ENCODE data around the gene ADAM12. TPM values are rescaled to one million over a fixed set of nuclear protein-coding genes. Genes with fewer than 3 reads are reported as not detected.

ADAM12 gene
- total RNA-seq, 1 donor from 2014 or later = 18.4 TPM

DNA sequence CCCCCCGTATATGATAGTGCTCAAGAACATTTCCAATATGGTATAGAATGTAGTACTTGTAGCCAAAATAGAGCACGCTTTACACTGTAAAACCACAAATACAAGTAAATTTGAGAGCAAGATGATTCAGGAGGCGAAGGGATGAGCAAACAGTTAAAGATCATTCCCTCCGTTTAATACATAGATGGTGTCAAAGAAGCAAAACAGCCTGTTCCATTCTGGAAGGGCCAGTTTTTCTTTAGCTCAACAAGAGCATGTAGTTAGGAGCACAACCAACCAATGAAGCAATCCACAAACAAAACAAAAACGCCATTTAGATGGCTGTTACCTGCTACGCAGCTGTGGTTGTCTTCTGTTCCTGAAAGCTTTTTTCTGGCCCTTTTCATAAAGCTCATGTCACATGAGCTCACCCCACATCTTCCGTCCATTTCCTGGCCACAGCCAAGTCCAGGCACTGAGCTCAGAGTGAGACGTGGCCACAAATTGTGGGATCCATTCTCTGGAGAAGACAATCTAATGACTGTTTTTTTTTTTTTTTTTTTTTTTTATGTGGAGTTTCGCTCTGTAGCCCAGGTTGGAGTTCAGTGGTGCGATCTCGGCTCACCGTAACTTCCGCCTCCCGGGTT, 306.3 kb downstream of the ADAM12 start:
- DNase-seq = no peak
- no peak overlapping the region for H3K27ac Mint-ChIP-seq (ENCODE audit: unreplicated experiment)
- H3K36me3 Mint-ChIP-seq (ENCODE audit: unreplicated experiment) = peaks cover 8% of the 10 kb centered on the region
- peaks cover 6% of the 10 kb centered on the region for H3K9me3 Mint-ChIP-seq (ENCODE audit: unreplicated experiment)
- peaks cover 2% of the 10 kb centered on the region for H3K27me3 Mint-ChIP-seq (ENCODE audit: unreplicated experiment)
- no peak overlapping the region for H3K4me3 Mint-ChIP-seq (ENCODE audit: unreplicated experiment)
- TF ChIP-seq CTCF (IDR thresholded peaks at IDR 0.05; ENCODE audit: partially characterized antibody, unreplicated experiment) = no peak
- peaks cover 23% of the 10 kb centered on the region for H3K4me1 Mint-ChIP-seq (ENCODE audit: low read depth, unreplicated experiment)

DNA sequence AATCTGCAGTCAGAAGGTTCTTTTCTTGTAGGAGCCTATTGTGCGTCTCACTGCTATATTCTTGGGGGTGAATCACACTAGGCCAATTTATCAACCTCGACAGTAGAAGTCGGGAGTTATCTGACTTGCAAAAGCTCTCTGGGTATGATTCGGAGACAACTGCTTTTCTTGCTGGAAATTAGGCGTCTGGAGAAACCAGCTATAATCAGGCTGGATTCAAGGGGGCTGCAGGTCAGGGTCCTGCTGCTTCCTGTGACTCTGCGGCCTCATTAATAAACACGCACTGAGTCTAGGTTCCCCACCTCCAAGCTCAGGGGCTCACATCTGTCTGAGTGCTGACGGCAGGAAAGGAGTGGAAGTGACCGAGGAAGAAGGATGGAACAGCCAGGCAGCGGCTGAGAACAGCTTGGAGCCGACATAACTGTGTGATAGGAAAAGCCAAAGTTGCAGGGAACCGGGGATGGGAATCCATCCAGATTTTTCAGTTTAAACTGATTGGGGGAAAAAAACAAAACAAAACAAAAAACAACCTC, 307.3 kb downstream of the ADAM12 start:
- DNase-seq = no peak
- Mint-ChIP-seq H3K27me3 (ENCODE audit: unreplicated experiment) (peaks cover 2% of the 10 kb centered on the region), H3K4me3 (ENCODE audit: unreplicated experiment) (no peak overlapping the region), H3K9me3 (ENCODE audit: unreplicated experiment) (peaks cover 7% of the 10 kb centered on the region), H3K36me3 (ENCODE audit: unreplicated experiment) (peaks cover 10% of the 10 kb centered on the region), H3K27ac (ENCODE audit: unreplicated experiment) (no peak overlapping the region), H3K4me1 (ENCODE audit: low read depth, unreplicated experiment) (peaks cover 23% of the 10 kb centered on the region)
- no peak for TF ChIP-seq CTCF (IDR thresholded peaks at IDR 0.05; ENCODE audit: partially characterized antibody, unreplicated experiment)

- Mint-ChIP-seq H3K36me3 (ENCODE audit: unreplicated experiment) (peaks cover 10% of the 10 kb centered on the region), H3K4me1 (ENCODE audit: low read depth, unreplicated experiment) (peaks cover 22% of the 10 kb centered on the region), H3K27me3 (ENCODE audit: unreplicated experiment) (peaks cover 2% of the 10 kb centered on the region), H3K4me3 (ENCODE audit: unreplicated experiment) (no peak overlapping the region), H3K27ac (ENCODE audit: unreplicated experiment) (no peak overlapping the region), H3K9me3 (ENCODE audit: unreplicated experiment) (peaks cover 7% of the 10 kb centered on the region)
- no peak for TF ChIP-seq CTCF (IDR thresholded peaks at IDR 0.05; ENCODE audit: partially characterized antibody, unreplicated experiment)
- no peak for DNase-seq
These were observed 307.9 kb downstream of the ADAM12 start for GRCh38 chr10:126080291-126080825.

DNA sequence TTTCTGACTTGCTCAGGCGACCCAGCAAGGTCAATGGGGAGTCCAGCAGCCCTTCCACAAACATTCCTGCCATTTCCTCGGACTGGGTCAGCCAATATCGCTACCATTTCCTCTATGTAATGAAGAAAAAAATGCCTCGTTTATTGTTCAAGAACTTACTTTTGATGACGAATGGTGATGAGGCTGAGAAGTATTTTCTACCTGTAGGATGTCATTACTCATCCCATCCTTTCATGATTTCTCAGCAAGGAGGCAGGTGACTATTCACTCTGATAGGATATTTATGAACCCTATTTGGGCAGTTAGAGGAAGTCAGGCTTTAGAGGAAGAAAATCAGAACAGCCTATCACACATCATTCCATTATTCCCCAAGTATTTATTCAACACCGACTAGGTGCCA, 313.3 kb downstream of the ADAM12 start:
- DNase-seq = no peak
- peaks cover 19% of the 10 kb centered on the region for H3K36me3 Mint-ChIP-seq (ENCODE audit: unreplicated experiment)
- TF ChIP-seq CTCF (IDR thresholded peaks at IDR 0.05; ENCODE audit: partially characterized antibody, unreplicated experiment) = no peak
- H3K27ac Mint-ChIP-seq (ENCODE audit: unreplicated experiment) = no peak overlapping the region
- no peak overlapping the region for H3K4me3 Mint-ChIP-seq (ENCODE audit: unreplicated experiment)
- no peaks in the 10 kb centered on the region for H3K27me3 Mint-ChIP-seq (ENCODE audit: unreplicated experiment)
- no peaks in the 10 kb centered on the region for H3K4me1 Mint-ChIP-seq (ENCODE audit: low read depth, unreplicated experiment)
- peaks cover 6% of the 10 kb centered on the region for H3K9me3 Mint-ChIP-seq (ENCODE audit: unreplicated experiment)

GRCh38 chr10:126074291-126074690, 314.0 kb downstream of the ADAM12 start:
- H3K36me3 Mint-ChIP-seq (ENCODE audit: unreplicated experiment) = peaks cover 19% of the 10 kb centered on the region
- peaks cover 6% of the 10 kb centered on the region for H3K9me3 Mint-ChIP-seq (ENCODE audit: unreplicated experiment)
- no peak for TF ChIP-seq CTCF (IDR thresholded peaks at IDR 0.05; ENCODE audit: partially characterized antibody, unreplicated experiment)
- DNase-seq = no peak
- H3K4me3 Mint-ChIP-seq (ENCODE audit: unreplicated experiment) = no peak overlapping the region
- no peak overlapping the region for H3K27ac Mint-ChIP-seq (ENCODE audit: unreplicated experiment)
- H3K4me1 Mint-ChIP-seq (ENCODE audit: low read depth, unreplicated experiment) = no peaks in the 10 kb centered on the region
- H3K27me3 Mint-ChIP-seq (ENCODE audit: unreplicated experiment) = peaks cover 4% of the 10 kb centered on the region

Measured in glutamatergic neuron (in vitro differentiated cells).